ENCODE measurements around the gene THAP12. TPM values are rescaled to one million over a fixed set of nuclear protein-coding genes. Genes with fewer than 3 reads are reported as not detected.

Gene THAP12
- total RNA-seq, 1 donor from 2014 or later: 42.7 TPM

GRCh38 chr11:76380159-76380976 is 564 bp downstream of the THAP12 start:
- H3K36me3 Mint-ChIP-seq (ENCODE audit: low read depth, unreplicated experiment): peaks cover 8% of the 10 kb centered on the region
- TF ChIP-seq, protein P1, sequence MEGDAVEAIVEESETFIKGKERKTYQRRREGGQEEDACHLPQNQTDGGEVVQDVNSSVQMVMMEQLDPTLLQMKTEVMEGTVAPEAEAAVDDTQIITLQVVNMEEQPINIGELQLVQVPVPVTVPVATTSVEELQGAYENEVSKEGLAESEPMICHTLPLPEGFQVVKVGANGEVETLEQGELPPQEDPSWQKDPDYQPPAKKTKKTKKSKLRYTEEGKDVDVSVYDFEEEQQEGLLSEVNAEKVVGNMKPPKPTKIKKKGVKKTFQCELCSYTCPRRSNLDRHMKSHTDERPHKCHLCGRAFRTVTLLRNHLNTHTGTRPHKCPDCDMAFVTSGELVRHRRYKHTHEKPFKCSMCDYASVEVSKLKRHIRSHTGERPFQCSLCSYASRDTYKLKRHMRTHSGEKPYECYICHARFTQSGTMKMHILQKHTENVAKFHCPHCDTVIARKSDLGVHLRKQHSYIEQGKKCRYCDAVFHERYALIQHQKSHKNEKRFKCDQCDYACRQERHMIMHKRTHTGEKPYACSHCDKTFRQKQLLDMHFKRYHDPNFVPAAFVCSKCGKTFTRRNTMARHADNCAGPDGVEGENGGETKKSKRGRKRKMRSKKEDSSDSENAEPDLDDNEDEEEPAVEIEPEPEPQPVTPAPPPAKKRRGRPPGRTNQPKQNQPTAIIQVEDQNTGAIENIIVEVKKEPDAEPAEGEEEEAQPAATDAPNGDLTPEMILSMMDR (IDR thresholded peaks at IDR 0.05; ENCODE audit: unreplicated experiment): no peak
- H3K27me3 Mint-ChIP-seq (ENCODE audit: unreplicated experiment): peaks cover 9% of the 10 kb centered on the region
- peaks cover 19% of the 10 kb centered on the region for H3K4me1 Mint-ChIP-seq (ENCODE audit: unreplicated experiment)
- H3K4me3 Mint-ChIP-seq (ENCODE audit: unreplicated experiment): peak overlapping the region; percentile 99
- H3K27ac Mint-ChIP-seq (ENCODE audit: unreplicated experiment): peak overlapping the region; percentile 91
- H3K9me3 Mint-ChIP-seq (ENCODE audit: unreplicated experiment): no peaks in the 10 kb centered on the region
- DNase-seq (ENCODE audit: low spot score): no peak

DNA sequence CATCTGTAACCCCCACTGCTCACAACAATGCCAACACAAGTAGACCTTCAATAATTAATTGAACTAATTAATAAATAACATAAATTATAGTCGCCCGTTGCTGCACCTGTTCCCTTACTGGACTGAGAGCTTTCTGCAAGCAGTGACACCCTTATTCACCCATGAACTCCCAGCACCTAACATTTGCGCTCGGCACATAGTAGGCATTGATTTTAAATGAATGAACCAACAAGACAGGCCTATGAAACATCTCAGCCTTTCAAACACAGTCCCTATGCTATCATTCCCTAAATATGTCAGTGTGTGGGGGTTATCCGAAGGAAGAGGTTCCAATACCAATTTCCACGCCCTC is 1.1 kb downstream of the THAP12 start:
- Mint-ChIP-seq H3K4me1 (ENCODE audit: unreplicated experiment) (peaks cover 19% of the 10 kb centered on the region), H3K27ac (ENCODE audit: unreplicated experiment) (peak overlapping the region; percentile 91)

DNA sequence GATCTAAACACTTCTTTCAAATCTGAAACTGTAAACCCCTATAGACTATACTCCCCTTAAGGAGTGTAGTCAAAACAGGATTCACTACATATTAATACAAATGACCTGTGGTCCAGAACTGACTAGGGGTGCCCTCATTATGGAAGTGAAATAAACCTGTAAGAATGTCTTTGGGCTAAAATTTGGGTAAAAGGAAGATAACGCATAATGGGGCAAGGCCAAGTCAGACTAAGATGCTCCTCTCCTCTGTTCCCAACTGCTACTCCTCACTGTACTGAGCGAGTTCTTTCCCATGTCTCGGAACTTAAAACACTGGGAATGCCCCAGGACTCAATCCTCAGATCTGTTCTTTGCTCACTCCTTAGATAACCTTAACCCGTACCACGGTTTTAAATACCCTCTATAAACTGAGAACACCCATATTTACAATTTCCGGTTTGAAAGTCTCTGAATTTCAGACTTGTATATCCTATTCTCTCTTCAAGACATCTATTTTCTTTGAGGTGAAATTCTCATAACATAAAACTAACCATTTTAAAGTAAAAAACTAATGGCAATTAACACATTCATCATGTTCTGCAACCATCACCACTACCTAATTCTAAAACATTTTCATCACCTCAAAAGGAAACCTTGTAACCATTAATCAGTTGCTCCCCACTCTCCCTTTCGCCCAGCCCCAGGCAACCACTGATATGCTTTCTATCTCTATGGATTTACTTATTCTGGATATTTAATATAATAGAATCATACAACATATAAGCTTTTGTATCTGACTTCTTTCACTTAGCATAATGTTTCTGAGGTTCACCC is 4.0 kb downstream of the THAP12 start:
- Mint-ChIP-seq H3K27me3 (ENCODE audit: unreplicated experiment) (peaks cover 8% of the 10 kb centered on the region), H3K9me3 (ENCODE audit: unreplicated experiment) (no peaks in the 10 kb centered on the region), H3K27ac (ENCODE audit: unreplicated experiment) (no peak overlapping the region), H3K4me1 (ENCODE audit: unreplicated experiment) (peaks cover 19% of the 10 kb centered on the region), H3K36me3 (ENCODE audit: low read depth, unreplicated experiment) (peaks cover 8% of the 10 kb centered on the region), H3K4me3 (ENCODE audit: unreplicated experiment) (no peak overlapping the region)
- no peak for DNase-seq (ENCODE audit: low spot score)
- TF ChIP-seq, protein P1 (IDR thresholded peaks at IDR 0.05; ENCODE audit: unreplicated experiment): no peak

More for the DNA sequence above, 1.1 kb downstream of the THAP12 start:
- TF ChIP-seq, protein P1 (IDR thresholded peaks at IDR 0.05; ENCODE audit: unreplicated experiment): no peak
- Mint-ChIP-seq H3K36me3 (ENCODE audit: low read depth, unreplicated experiment) (peaks cover 8% of the 10 kb centered on the region), H3K27me3 (ENCODE audit: unreplicated experiment) (peaks cover 8% of the 10 kb centered on the region), H3K9me3 (ENCODE audit: unreplicated experiment) (no peaks in the 10 kb centered on the region), H3K4me3 (ENCODE audit: unreplicated experiment) (peak overlapping the region; percentile 99)
- no peak for DNase-seq (ENCODE audit: low spot score)

DNA sequence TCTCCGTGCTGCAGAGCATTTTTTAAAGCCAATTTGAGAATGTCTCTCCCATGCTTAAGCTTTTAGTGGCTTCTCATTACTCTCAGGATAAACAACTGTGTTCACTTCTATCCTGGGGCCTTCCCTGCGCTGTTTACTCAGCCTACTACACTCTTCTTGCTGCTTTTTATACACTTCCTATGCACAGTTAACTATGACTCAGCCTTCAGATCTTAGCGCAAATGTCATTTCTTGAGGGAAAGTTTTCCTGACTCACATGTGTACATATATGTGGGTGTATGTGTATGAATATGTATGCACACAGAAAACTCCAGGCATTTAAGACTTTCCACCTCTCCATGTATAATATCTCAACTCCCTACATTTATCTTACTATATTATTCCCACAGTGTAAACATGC is 9.8 kb downstream of the THAP12 start:
- H3K9me3 Mint-ChIP-seq (ENCODE audit: unreplicated experiment): no peaks in the 10 kb centered on the region
- no peak overlapping the region for H3K4me3 Mint-ChIP-seq (ENCODE audit: unreplicated experiment)
- peaks cover 4% of the 10 kb centered on the region for H3K4me1 Mint-ChIP-seq (ENCODE audit: unreplicated experiment)
- DNase-seq (ENCODE audit: low spot score): no peak
- H3K27me3 Mint-ChIP-seq (ENCODE audit: unreplicated experiment): no peaks in the 10 kb centered on the region
- H3K36me3 Mint-ChIP-seq (ENCODE audit: low read depth, unreplicated experiment): no peaks in the 10 kb centered on the region
- TF ChIP-seq, protein P1 (IDR thresholded peaks at IDR 0.05; ENCODE audit: unreplicated experiment): no peak
- H3K27ac Mint-ChIP-seq (ENCODE audit: unreplicated experiment): no peak overlapping the region

- no peaks in the 10 kb centered on the region for H3K9me3 Mint-ChIP-seq (ENCODE audit: unreplicated experiment)
- DNase-seq (ENCODE audit: low spot score): no peak
- H3K36me3 Mint-ChIP-seq (ENCODE audit: low read depth, unreplicated experiment): no peaks in the 10 kb centered on the region
- H3K4me1 Mint-ChIP-seq (ENCODE audit: unreplicated experiment): peaks cover 4% of the 10 kb centered on the region
- H3K4me3 Mint-ChIP-seq (ENCODE audit: unreplicated experiment): no peak overlapping the region
- H3K27me3 Mint-ChIP-seq (ENCODE audit: unreplicated experiment): no peaks in the 10 kb centered on the region
- no peak overlapping the region for H3K27ac Mint-ChIP-seq (ENCODE audit: unreplicated experiment)
- TF ChIP-seq, protein P1 (IDR thresholded peaks at IDR 0.05; ENCODE audit: unreplicated experiment): no peak
These were observed 11.5 kb downstream of the THAP12 start for GRCh38 chr11:76369406-76369805.

Measured in endothelial cell (in vitro differentiated cells).